H1 (cell line): ENCODE measurements around the gene SLC22A23. TPM values are rescaled to one million over a fixed set of nuclear protein-coding genes. Genes with fewer than 3 reads are reported as not detected.

Experiments
- BCL11A ChIP-seq, 2 experiments: IDR thresholded peaks; one replicate each; pipeline ENCODE4 v1.6.1; 2011; ENCODE audit warnings: low read depth in 2 of 2, low read length in 2 of 2, mild to moderate bottlenecking in 2 of 2
- BRCA1 ChIP-seq: IDR thresholded peaks from 2 replicates; pipeline ENCODE4 v1.6.1; 2012; ENCODE audit warnings: low read depth, low read length, improper control_type of control experiment
- CHD1 ChIP-seq: IDR thresholded peaks from 2 replicates; pipeline ENCODE4 v1.6.1; 2012; ENCODE audit warnings: low read depth, low read length, improper control_type of control experiment
- CREB1 ChIP-seq: IDR thresholded peaks from 2 replicates; pipeline ENCODE4 v1.6.1; 2012; ENCODE audit warnings: inconsistent platforms
- GABPA ChIP-seq: IDR thresholded peaks from 2 replicates; pipeline ENCODE4 v1.6.1; 2011; ENCODE audit warnings: mild to moderate bottlenecking, low read length, moderate library complexity, borderline replicate concordance; ENCODE audit not compliant: insufficient read depth
- RBBP5 ChIP-seq: IDR thresholded peaks from 2 replicates; pipeline ENCODE4 v1.7.1; 2012; ENCODE audit warnings: low read depth, mild to moderate bottlenecking, inconsistent platforms, low read length, moderate library complexity, borderline replicate concordance
- SIN3A ChIP-seq, 2 experiments: IDR thresholded peaks in 1 of 2; conservative IDR thresholded peaks in 1 of 2; 2 replicates each; pipeline ENCODE4 v1.6.1; 2011 to 2012; ENCODE audit warnings: low read length in 2 of 2, improper control_type of control experiment in 1 of 2, low read depth in 1 of 2, mild to moderate bottlenecking in 1 of 2
- SIRT6 ChIP-seq: IDR thresholded peaks from one replicate; pipeline ENCODE4 v1.7.1; 2012; ENCODE audit warnings: low read length, inconsistent platforms
- TAF1 ChIP-seq: IDR thresholded peaks from 2 replicates; pipeline ENCODE4 v1.6.1; 2011; ENCODE audit warnings: mild to moderate bottlenecking, low read depth, low read length
- polyA plus RNA-seq, 7 experiments: library from polyadenylated mRNA; depleted of rRNA in 3 of 7; stranded (reverse) in 5 of 7; unstranded in 2 of 7; fragments of >200 nt in 5 of 7; fragments of 200-250 nt in 2 of 7; gene quantifications; 1 replicate in 5 of 7; 2 replicates in 1 of 7; 4 replicates in 1 of 7; pipeline versions ENCODE4 v1.2.1 to v1.2.3, GENCODE V29; 2011 to 2013; ENCODE audit warnings: missing spikeins in 2 of 7, mixed read lengths in 2 of 7
- total RNA-seq: library from RNA; stranded (reverse); fragmentation: NEBNext Ultra II Directional; extraction: Animal tissue kit (Norgen Biotek cat#: 25700); gene quantifications from 2 replicates; pipeline ENCODE4 v1.2.1, GENCODE V29; 2021

Gene SLC22A23
- total and polyA plus RNA-seq, 2 of the 8 experiments (the other 6 are each of a cell fraction or from before 2014, with no cell fraction given) = 9.9 to 38.4 TPM

DNA sequence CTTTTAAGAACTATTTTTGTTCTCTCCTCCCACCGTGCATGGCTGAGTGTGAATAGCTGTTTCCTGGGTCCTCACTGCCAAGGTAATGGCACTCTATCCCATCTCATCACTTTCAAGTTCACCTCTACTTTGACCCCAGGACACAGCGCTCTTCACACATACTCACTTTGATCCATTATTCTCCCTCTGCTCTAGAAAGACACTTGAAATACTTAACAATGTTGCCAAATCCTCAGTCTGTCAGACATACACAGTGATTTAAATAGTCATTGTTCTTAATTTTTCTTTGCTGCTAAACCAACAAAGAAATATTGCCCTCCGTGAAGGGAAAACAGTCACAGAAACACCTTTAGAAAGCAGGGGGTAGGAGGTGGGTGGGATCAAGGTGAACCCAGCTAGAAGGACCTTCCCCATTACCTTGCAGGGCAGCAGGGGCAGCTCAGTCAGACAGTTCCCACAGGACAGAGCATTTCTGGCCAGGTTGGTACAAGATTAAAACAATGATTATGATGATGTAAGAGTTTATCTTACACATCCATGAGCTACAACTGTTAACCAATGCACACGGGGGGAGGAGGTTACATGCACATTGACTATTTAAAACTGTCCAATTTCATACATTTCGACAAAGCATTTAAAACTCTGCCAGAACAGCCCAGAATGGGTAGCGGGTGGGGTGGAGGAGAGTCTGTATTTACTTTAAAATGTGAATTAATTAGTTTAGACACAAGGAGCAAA, 2.4 kb downstream of the SLC22A23 start (continued):
- TF ChIP-seq GABPA (no peak), TAF1 (no peak), BCL11A (IDR thresholded peaks at IDR 0.05; ENCODE audit: low read depth in 2 of 2, low read length in 2 of 2) (no peak), RBBP5 (no peak), CHD1 (no peak), SIN3A (conservative IDR thresholded peaks at IDR 0.05 in 1 of 2, IDR thresholded peaks at IDR 0.05 in 1 of 2; ENCODE audit: low read depth in 1 of 2, low read length in 2 of 2) (no peak), SIRT6 (no peak), CREB1 (no peak), BRCA1 (no peak)
